Mesenchymal stem cell (in vitro differentiated cells and primary cell): ENCODE data around the gene ATF4.
"Not testable (repeated sequence)": the region's sequence is repeated elsewhere in the genome, so short reads cannot be mapped to it uniquely, and the experiment has no call there.

Experiments
- DNase-seq: peaks from one replicate; pipeline ENCODE4 v3.0.0-alpha.2; 2013
- H2AFZ ChIP-seq: one replicate; pipeline ENCODE4 v1.6.1; 2013; ENCODE audit warnings: low read depth, mild to moderate bottlenecking, control low read depth, inconsistent platforms, low read length, moderate library complexity
- H2AK5ac ChIP-seq: 2 replicates; pipeline ENCODE4 v1.6.1; 2013; ENCODE audit warnings: low read length, moderate library complexity, mild to moderate bottlenecking, inconsistent platforms; ENCODE audit not compliant: severe bottlenecking
- H2BK120ac ChIP-seq: one replicate; pipeline ENCODE4 v1.6.1; 2013; ENCODE audit warnings: low read depth, mild to moderate bottlenecking, inconsistent platforms, low read length, moderate library complexity
- H2BK12ac ChIP-seq, 2 experiments: one replicate each; pipeline ENCODE4 v1.6.1; 2013; ENCODE audit warnings: inconsistent platforms in 2 of 2, low read length in 2 of 2, mild to moderate bottlenecking in 2 of 2, moderate library complexity in 2 of 2, control low read depth in 1 of 2
- H2BK15ac ChIP-seq: one replicate; pipeline ENCODE4 v1.6.1; 2013; ENCODE audit warnings: mild to moderate bottlenecking, low read depth, inconsistent platforms; ENCODE audit not compliant: poor library complexity, severe bottlenecking
- H2BK5ac ChIP-seq: 2 replicates; pipeline ENCODE4 v1.6.1; 2013; ENCODE audit warnings: low read depth, mild to moderate bottlenecking, low read length, control low read depth, inconsistent platforms; ENCODE audit not compliant: poor library complexity, severe bottlenecking
- H3K14ac ChIP-seq, 2 experiments: one replicate each; pipeline ENCODE4 v1.6.1; 2013; ENCODE audit warnings: inconsistent platforms in 2 of 2, low read length in 2 of 2, control low read depth in 1 of 2, mild to moderate bottlenecking in 1 of 2, moderate library complexity in 1 of 2
- H3K18ac ChIP-seq, 2 experiments: one replicate each; pipeline ENCODE4 v1.6.1; 2013; ENCODE audit warnings: inconsistent platforms in 2 of 2, low read length in 2 of 2, control low read depth in 1 of 2, low read depth in 1 of 2, mild to moderate bottlenecking in 1 of 2
- H3K23ac ChIP-seq, 2 experiments: one replicate each; pipeline ENCODE4 v1.6.1; 2013; ENCODE audit warnings: inconsistent platforms in 2 of 2, low read length in 2 of 2, mild to moderate bottlenecking in 2 of 2, moderate library complexity in 2 of 2, control low read depth in 1 of 2
- H3K27ac ChIP-seq: 2 replicates; pipeline ENCODE4 v1.5.1; 2013; ENCODE audit warnings: mild to moderate bottlenecking, moderate library complexity, low read length, control low read depth, inconsistent platforms; ENCODE audit not compliant: poor library complexity, severe bottlenecking
- H3K27me3 ChIP-seq, 2 experiments: 2 replicates each; pipeline versions ENCODE4 v1.6.1 to v1.7.0; 2013; ENCODE audit warnings: low read length in 2 of 2, mild to moderate bottlenecking in 2 of 2, moderate library complexity in 2 of 2, control low read depth in 1 of 2, inconsistent platforms in 1 of 2; ENCODE audit not compliant: control insufficient read depth in 1 of 2, insufficient read depth in 1 of 2
- H3K36me3 ChIP-seq, 2 experiments: 2 replicates each; pipeline versions ENCODE4 v1.6.1 to v1.7.0; 2013; ENCODE audit warnings: low read length in 2 of 2, control low read depth in 1 of 2, inconsistent platforms in 1 of 2, low read depth in 1 of 2, mild to moderate bottlenecking in 1 of 2; ENCODE audit not compliant: insufficient read depth in 2 of 2, control insufficient read depth in 1 of 2
- H3K4ac ChIP-seq, 2 experiments: one replicate each; pipeline ENCODE4 v1.6.1; 2013; ENCODE audit warnings: inconsistent platforms in 2 of 2, low read length in 2 of 2, mild to moderate bottlenecking in 2 of 2, moderate library complexity in 2 of 2, control low read depth in 1 of 2, low read depth in 1 of 2
- H3K4me1 ChIP-seq: 2 replicates; pipeline ENCODE4 v1.6.1; 2013; ENCODE audit warnings: low read depth, low read length, control low read depth; ENCODE audit not compliant: control insufficient read depth, insufficient read depth
- H3K4me2 ChIP-seq: 2 replicates; pipeline ENCODE4 v1.6.1; 2013; ENCODE audit warnings: low read length, mild to moderate bottlenecking, inconsistent platforms; ENCODE audit not compliant: poor library complexity, severe bottlenecking
- H3K4me3 ChIP-seq, 2 experiments: 2 replicates each; pipeline versions ENCODE4 v1.5.1 to v1.7.0; 2013; ENCODE audit warnings: low read length in 2 of 2, mild to moderate bottlenecking in 2 of 2, control low read depth in 1 of 2, low read depth in 1 of 2; ENCODE audit not compliant: insufficient read depth in 1 of 2
- H3K79me1 ChIP-seq: replicated peaks from 2 replicates; pipeline ENCODE4 v1.6.1; 2013; ENCODE audit warnings: mild to moderate bottlenecking, control low read depth, low read length, inconsistent platforms; ENCODE audit not compliant: poor library complexity, severe bottlenecking
- H3K9ac ChIP-seq: 2 replicates; pipeline ENCODE4 v1.7.0; 2013; ENCODE audit warnings: mild to moderate bottlenecking, low read length, moderate library complexity
- H3K9me3 ChIP-seq: 2 replicates; pipeline ENCODE4 v1.7.0; 2013; ENCODE audit warnings: mild to moderate bottlenecking, low read length; ENCODE audit not compliant: control insufficient read depth
- H4K8ac ChIP-seq: one replicate; pipeline ENCODE4 v1.6.1; 2013; ENCODE audit warnings: inconsistent platforms, mild to moderate bottlenecking, low read length, moderate library complexity
- H4K91ac ChIP-seq: one replicate; pipeline ENCODE4 v1.6.1; 2013; ENCODE audit warnings: mild to moderate bottlenecking, low read length, inconsistent platforms
- WGBS: methylation state at CpG from one replicate; pipeline ENCODE4 v1.1.7; 2013; ENCODE audit warnings: mixed read lengths; 5-methylcytosine and 5-hydroxymethylcytosine counted together

Gene ATF4

DNA sequence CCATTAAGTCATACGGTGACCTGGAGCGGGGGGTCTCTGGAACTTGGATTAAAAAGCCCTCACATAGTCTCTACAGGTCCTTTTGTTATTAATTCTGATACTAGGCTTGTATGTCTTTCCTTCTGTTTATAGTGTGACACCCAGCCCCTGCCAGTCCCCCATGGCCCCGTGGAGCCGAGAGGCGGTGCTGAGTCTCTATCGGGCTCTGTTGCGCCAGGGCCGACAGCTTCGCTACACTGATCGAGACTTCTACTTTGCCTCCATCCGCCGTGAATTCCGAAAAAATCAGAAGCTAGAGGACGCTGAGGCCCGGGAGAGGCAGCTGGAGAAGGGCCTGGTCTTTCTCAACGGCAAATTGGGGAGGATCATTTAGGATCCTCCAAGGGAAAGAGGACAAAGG, 16.3 kb upstream of the ATF4 start:
- H3K36me3 ChIP-seq, result peaks cover 41 to 47% of the 10 kb centered on the region in 2 experiments
- no peak overlapping the region for H3K23ac ChIP-seq
- 99% methylated on average over 14 of the region's 16 CpGs for WGBS
- no peak overlapping the region for H3K4ac ChIP-seq
- no peak overlapping the region for H4K8ac ChIP-seq
- no peak overlapping the region for H2BK120ac ChIP-seq
- no peak for DNase-seq
- no peak overlapping the region for H3K27ac ChIP-seq
- H2AK5ac ChIP-seq, result no peak overlapping the region
- no peak overlapping the region for H2AFZ ChIP-seq
- H2BK15ac ChIP-seq, result no peak overlapping the region
- H3K4me1 ChIP-seq, result peaks cover 20% of the 10 kb centered on the region
- peak overlapping the region; percentile 97 for H3K9ac ChIP-seq
- H2BK5ac ChIP-seq, result no peak overlapping the region
- no peak overlapping the region for H3K14ac ChIP-seq
- no peaks in the 10 kb centered on the region for H3K27me3 ChIP-seq
- H3K4me3 ChIP-seq, result peak overlapping the region in 1 of 2 experiments; percentile 97
- no peak overlapping the region for H2BK12ac ChIP-seq
- peaks cover 28% of the 10 kb centered on the region for H3K79me1 ChIP-seq
- H4K91ac ChIP-seq, result no peak overlapping the region
- no peaks in the 10 kb centered on the region for H3K9me3 ChIP-seq
- no peak overlapping the region for H3K18ac ChIP-seq
- no peak overlapping the region for H3K4me2 ChIP-seq

DNA sequence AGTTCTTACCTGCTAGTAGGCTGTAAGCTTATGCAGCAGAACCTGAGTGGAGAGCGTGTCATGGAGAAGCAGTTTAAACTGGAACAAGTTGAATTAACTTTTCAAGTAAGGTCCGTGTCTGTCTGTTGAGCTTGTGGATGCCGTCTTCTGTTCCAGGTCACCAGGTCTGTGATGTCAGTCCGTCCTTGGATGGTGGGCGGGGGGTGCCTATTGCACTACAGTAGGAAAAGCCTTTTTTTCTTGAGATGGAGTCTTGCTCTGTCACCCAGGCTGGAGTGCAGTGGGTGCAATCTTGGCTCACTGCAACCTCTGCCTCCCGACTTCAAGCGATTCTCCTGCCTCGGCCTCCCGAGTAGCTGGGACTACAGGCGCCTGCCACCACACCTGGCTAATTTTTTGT, 13.3 kb upstream of the ATF4 start:
- H3K4ac ChIP-seq, H3K9me3 ChIP-seq, H3K4me2 ChIP-seq, H2BK5ac ChIP-seq, H2BK12ac ChIP-seq, H2AFZ ChIP-seq, H2BK120ac ChIP-seq, H3K9ac ChIP-seq, H3K27ac ChIP-seq, H3K4me1 ChIP-seq, H3K27me3 ChIP-seq, H3K4me3 ChIP-seq, H2AK5ac ChIP-seq, H3K14ac ChIP-seq, H2BK15ac ChIP-seq, H4K91ac ChIP-seq, H3K18ac ChIP-seq, H3K23ac ChIP-seq, DNase-seq, H4K8ac ChIP-seq: not testable (repeated sequence)
- peaks cover 65 to 76% of the 10 kb centered on the region in 2 experiments for H3K36me3 ChIP-seq
- 86% methylated on average over 10 of the region's 10 CpGs for WGBS
- peaks cover 48% of the 10 kb centered on the region for H3K79me1 ChIP-seq

DNA sequence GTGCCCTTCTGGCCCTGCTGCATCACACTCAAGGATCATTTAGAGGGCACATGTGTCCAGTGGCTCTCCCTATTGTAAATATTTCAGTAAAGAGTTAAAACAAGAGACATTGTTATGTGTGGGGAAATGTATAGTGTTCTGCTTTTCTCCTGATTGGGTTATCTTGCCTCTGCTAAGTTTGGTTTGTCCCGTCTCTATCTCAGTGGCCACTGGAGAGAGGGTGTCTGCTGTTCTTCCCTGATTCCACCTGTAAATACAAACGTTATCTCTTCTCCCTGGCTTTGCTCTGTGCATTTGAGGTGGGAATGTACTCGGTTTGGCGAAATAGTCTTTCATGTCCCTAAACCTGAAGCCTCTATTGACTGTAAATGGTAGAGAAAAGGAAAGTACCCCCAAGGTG, 12.0 kb upstream of the ATF4 start:
- Histone ChIP-seq H3K9ac (peak overlapping the region; percentile 35), H2BK5ac (no peak overlapping the region), H4K8ac (no peak overlapping the region), H2BK12ac (no peak overlapping the region), H3K9me3 (no peaks in the 10 kb centered on the region), H4K91ac (no peak overlapping the region), H2BK15ac (no peak overlapping the region), H3K27ac (no peak overlapping the region), H2BK120ac (no peak overlapping the region), H3K4me3 (no peak overlapping the region), H3K4me1 (peaks cover 6% of the 10 kb centered on the region), H3K79me1 (peaks cover 53% of the 10 kb centered on the region), H3K23ac (no peak overlapping the region), H2AK5ac (no peak overlapping the region), H3K18ac (no peak overlapping the region), H3K4me2 (no peak overlapping the region), H3K36me3 (peaks cover 76 to 88% of the 10 kb centered on the region in 2 experiments), H3K27me3 (no peaks in the 10 kb centered on the region), H2AFZ (no peak overlapping the region), H3K14ac (no peak overlapping the region), H3K4ac (no peak overlapping the region)
- WGBS, result 97% methylated on average over 4 of the region's 4 CpGs
- DNase-seq, result no peak

DNA sequence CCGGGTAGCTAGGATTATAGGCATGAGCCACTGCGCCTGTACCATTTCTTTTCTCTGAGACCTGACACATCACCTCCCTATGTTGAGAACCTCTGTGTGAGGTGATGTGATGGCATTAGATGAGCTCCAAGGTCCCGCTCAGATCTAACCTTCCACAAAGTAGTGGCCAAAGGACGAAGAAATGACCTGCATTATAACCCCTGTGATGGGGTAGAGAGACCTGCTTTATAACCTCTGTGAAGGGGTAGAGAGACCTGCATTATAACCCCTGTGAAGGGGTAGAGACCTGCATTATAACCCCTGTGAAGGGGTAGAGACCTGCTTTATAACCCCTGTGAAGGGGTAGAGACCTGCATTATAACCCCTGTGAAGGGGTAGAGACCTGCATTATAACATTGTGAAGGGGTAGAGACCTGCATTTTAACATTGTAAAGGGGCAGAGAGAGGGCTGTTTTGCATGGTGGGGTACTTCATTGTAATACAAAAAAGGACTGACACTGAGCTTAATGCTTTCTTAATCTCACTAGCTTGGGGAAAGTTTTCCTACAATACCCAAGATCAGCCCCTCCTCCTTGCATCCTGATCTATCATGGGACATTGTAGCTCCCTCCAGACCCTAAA, 9.7 kb upstream of the ATF4 start:
- H3K4me3 ChIP-seq, result no peak overlapping the region
- no peak for DNase-seq
- H3K14ac ChIP-seq, result no peak overlapping the region
- H4K91ac ChIP-seq, result no peak overlapping the region
- H2AK5ac ChIP-seq, result no peak overlapping the region
- H3K9me3 ChIP-seq, result no peaks in the 10 kb centered on the region
- H3K23ac ChIP-seq, result no peak overlapping the region
- H2AFZ ChIP-seq, result no peak overlapping the region
- no peak overlapping the region for H3K4me2 ChIP-seq
- H2BK120ac ChIP-seq, result no peak overlapping the region
- 97% methylated on average over 3 of the region's 4 CpGs for WGBS
- H3K27ac ChIP-seq, result no peak overlapping the region
- H3K36me3 ChIP-seq, result peaks cover 80 to 93% of the 10 kb centered on the region in 2 experiments
- H2BK12ac ChIP-seq, result no peak overlapping the region
- H3K18ac ChIP-seq, result no peak overlapping the region
- H2BK5ac ChIP-seq, result no peak overlapping the region
- peaks cover 57% of the 10 kb centered on the region for H3K79me1 ChIP-seq
- H3K27me3 ChIP-seq, result no peaks in the 10 kb centered on the region
- no peak overlapping the region for H3K4ac ChIP-seq
- H4K8ac ChIP-seq, result peak overlapping the region; percentile 4
- H3K4me1 ChIP-seq, result peaks cover 3% of the 10 kb centered on the region
- H3K9ac ChIP-seq, result no peak overlapping the region
- H2BK15ac ChIP-seq, result no peak overlapping the region
